BJ (cell line): ENCODE results near the gene GTF3C6. TPM values are rescaled to one million over a fixed set of nuclear protein-coding genes. Genes with fewer than 3 reads are reported as not detected.

Source experiments
- CTCF ChIA-PET: fragments of 350-600 bp; formaldehyde crosslinking; extraction: SDS; loops from one replicate; lab custom pipeline; 2021; ENCODE audit warnings: antibody characterized with exemption, inconsistent platforms; lab: Yijun Ruan, JAX
- POLR2A ChIA-PET: fragments of 300-600 bp; sonication (Branson Sonifier 250); formaldehyde crosslinking; extraction: SDS; loops from one replicate; lab custom pipeline; 2021; ENCODE audit warnings: antibody characterized with exemption; lab: Charles Lee
- DNase-seq: peaks from one replicate; pipeline ENCODE4 v3.0.0-alpha.2; 2011; ENCODE audit warnings: low read depth
- H3K27me3 ChIP-seq: 2 replicates; pipeline ENCODE4 v1.6.0; 2011; ENCODE audit warnings: low read length; ENCODE audit not compliant: control insufficient read depth, insufficient read depth
- H3K36me3 ChIP-seq: 2 replicates; pipeline ENCODE4 v1.5.1; 2011; ENCODE audit warnings: low read length; ENCODE audit not compliant: control insufficient read depth, insufficient read depth
- H3K4me3 ChIP-seq: 2 replicates; pipeline ENCODE4 v1.5.1; 2011; ENCODE audit warnings: low read depth, mild to moderate bottlenecking, control low read depth, low read length
- polyA plus RNA-seq: library from polyadenylated mRNA; depleted of rRNA; stranded (reverse); fragments of >200 nt; gene quantifications from 2 replicates; pipeline ENCODE4 v1.2.3, GENCODE V29; 2011
- TF ChIP-seq, protein P1 (sequence below): IDR thresholded peaks from 2 replicates; pipeline ENCODE4 v1.5.1; 2011; ENCODE audit warnings: low read depth, mild to moderate bottlenecking, control low read depth, inconsistent platforms, low read length, moderate library complexity; ENCODE audit not compliant: insufficient read depth

GTF3C6 gene
- polyA plus RNA-seq, 1 experiment, result 9.1 TPM

DNA sequence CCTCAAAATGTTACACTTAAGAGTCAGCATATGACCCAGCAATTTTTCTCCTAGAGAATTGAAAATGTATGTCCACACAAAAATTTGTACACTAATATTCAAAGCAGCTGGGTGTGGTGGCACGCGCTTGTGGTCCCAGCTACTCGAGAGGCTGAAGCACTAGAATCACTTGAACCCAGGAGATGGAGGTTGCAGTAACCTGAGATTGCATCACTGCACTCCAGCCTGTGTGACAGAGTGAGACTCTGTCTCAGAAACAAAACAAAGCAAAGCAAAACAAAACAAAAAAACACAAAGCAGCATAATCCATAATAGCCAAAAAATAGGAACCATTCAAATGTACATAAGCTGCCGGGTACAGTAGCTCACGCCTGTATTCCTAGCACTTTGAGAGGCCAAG, 21.7 kb downstream of the GTF3C6 start:
- Histone ChIP-seq H3K36me3 (no peaks in the 10 kb centered on the region), H3K27me3 (no peaks in the 10 kb centered on the region), H3K4me3 (no peak overlapping the region)
- no peak for DNase-seq
- TF ChIP-seq, protein P1, sequence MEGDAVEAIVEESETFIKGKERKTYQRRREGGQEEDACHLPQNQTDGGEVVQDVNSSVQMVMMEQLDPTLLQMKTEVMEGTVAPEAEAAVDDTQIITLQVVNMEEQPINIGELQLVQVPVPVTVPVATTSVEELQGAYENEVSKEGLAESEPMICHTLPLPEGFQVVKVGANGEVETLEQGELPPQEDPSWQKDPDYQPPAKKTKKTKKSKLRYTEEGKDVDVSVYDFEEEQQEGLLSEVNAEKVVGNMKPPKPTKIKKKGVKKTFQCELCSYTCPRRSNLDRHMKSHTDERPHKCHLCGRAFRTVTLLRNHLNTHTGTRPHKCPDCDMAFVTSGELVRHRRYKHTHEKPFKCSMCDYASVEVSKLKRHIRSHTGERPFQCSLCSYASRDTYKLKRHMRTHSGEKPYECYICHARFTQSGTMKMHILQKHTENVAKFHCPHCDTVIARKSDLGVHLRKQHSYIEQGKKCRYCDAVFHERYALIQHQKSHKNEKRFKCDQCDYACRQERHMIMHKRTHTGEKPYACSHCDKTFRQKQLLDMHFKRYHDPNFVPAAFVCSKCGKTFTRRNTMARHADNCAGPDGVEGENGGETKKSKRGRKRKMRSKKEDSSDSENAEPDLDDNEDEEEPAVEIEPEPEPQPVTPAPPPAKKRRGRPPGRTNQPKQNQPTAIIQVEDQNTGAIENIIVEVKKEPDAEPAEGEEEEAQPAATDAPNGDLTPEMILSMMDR, result no peak
- ChIA-PET POLR2A (no interaction called here), CTCF (no interaction called here)

DNA sequence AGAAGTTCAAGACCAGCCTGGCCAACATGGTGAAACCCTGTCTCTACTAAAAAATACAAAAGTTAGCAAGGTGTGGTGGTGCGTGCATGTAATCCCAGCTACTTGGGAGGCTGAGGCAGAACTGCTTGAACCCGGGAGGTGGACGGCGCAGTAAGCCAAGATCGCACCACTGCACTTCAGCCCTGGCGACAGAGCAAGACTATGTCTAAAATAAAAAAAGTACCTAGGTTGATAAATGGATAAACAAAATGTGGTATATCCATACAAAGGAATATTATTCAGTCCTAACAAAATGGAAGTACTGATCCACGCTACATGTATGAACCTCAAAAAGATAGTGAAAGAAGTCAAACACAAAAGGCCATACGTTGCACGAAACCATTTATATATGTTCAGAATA, 22.1 kb downstream of the GTF3C6 start:
- ChIA-PET CTCF (no interaction called here), POLR2A (no interaction called here)
- TF ChIP-seq, protein P1, result no peak
- Histone ChIP-seq H3K36me3 (no peaks in the 10 kb centered on the region), H3K27me3 (no peaks in the 10 kb centered on the region), H3K4me3 (peak overlapping the region; percentile 88)
- DNase-seq, result no peak

DNA sequence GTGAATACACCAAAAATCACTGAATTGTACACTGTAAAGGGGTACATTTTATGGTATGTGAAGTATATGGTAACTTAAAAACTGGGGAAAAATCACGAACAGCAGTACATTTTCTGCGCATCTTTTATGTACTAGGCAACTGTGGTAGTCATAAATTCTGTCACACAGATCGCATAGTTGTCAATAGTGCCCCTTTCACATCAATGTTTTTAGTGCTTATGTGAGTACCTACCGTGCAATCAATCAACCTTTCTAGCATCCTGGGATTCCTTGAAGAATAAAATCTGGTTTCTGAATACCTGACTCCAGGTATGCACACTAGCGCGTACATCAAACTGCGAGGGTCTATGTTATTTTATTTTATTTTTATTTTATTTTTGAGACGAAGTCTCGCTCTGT, 22.7 kb downstream of the GTF3C6 start:
- no peaks in the 10 kb centered on the region for H3K36me3 ChIP-seq
- TF ChIP-seq, protein P1, result no peak
- H3K27me3 ChIP-seq, result no peaks in the 10 kb centered on the region
- H3K4me3 ChIP-seq, result peak overlapping the region; percentile 88
- ChIA-PET CTCF (interaction anchor here (0.6 to 2.2 kb wide), 3 partner anchors 29 to 454 kb away, joined by 3 to 14 read pairs (median 3); no protein-coding TSS in a partner anchor), POLR2A (no interaction called here)
- no peak for DNase-seq

DNA sequence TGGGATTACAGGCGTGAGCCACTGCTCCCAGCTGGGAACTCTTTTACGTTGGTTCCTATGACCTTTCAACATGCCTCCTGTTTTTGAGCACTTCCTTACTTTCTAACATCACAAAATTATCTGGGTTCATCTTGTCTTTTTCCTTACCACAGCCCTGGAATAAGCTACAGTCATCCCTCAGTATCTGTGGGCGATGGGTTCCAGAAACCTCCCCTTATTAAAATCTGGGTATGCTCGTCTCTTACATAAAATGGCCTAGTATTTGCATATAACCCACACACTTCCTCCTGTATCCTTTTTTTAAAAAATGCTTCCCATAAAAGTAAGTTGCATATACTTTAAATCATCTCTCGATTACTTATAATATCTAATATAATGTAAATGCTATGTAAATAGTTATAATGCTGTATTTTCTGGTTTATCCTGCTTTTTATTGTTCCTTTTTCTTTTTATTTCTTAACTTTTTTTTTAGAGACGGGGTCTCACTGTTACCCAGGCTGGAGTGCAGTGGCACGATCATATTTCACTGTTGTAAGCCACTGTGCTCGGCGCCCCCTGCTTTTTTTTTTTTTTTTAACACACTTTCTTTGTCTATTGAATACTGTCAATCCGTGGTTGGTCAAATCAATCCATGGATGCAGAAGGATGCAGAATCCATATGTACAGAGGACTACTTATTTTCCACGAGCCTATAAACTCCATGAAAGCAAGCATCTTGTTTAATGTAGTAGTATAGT, 32.5 kb downstream of the GTF3C6 start:
- POLR2A ChIA-PET, result interaction anchor here (0.6 kb wide), 1 partner anchor 463 kb away, joined by 3 read pairs; no protein-coding TSS in a partner anchor
- 0 out of 2 replicates have a peak, but pooled peaks cover 2% of the 10 kb centered on the region for H3K36me3 ChIP-seq

DNA sequence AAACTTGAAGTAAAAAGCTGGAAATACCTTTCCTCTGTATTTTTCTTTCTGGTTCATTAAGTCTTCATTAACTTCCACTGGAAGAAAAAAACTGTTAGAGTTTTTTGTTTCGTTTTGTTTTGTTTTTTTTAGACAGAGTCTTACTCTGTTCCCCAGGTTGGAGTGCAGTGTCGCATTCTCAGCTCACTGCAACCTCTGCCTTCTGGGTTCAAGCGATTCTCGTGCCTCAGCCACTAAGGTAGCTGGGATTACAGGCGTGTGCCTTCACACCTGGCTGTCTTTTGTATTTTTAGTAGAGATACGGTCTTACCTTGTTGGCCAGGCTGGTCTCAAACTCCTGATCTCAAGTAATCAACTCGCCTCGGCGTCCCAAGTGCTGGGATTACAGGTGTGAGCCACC, 38.2 kb downstream of the GTF3C6 start:
- Histone ChIP-seq H3K4me3 (no peak overlapping the region), H3K27me3 (no peaks in the 10 kb centered on the region), H3K36me3 (peaks cover 8% of the 10 kb centered on the region)
- no peak for DNase-seq
- TF ChIP-seq, protein P1, result no peak
- CTCF ChIA-PET, result no interaction called here
- POLR2A ChIA-PET, result no interaction called here

More for the DNA sequence above, 32.5 kb downstream of the GTF3C6 start:
- no peak for DNase-seq
- H3K27me3 ChIP-seq, result no peaks in the 10 kb centered on the region
- TF ChIP-seq, protein P1, result no peak
- CTCF ChIA-PET, result interaction anchor here (1.1 to 4.1 kb wide), 2 partner anchors 9 to 20 kb away, joined by 3 to 18 read pairs; no protein-coding TSS in a partner anchor
- H3K4me3 ChIP-seq, result no peak overlapping the region
